Activated CD8-positive, alpha-beta T cell treated with anti-CD3 and anti-CD28 coated beads for 36 hours (primary cell): ENCODE data around the gene CDH13. TPM values are rescaled to one million over a fixed set of nuclear protein-coding genes. Genes with fewer than 3 reads are reported as not detected.

Experiments used
- ATAC-seq: fragments of 200-7000 bp; cut with Tn5 transposase; one replicate; pipeline ENCODE4 v1.10.0; 2021; ENCODE audit warnings: mild to moderate bottlenecking, moderate library complexity
- CTCF ChIA-PET: fragments of 350-600 bp; sonication (Branson Sonifier 250); formaldehyde crosslinking; loops from one replicate; lab custom pipeline; 2021; ENCODE audit warnings: antibody characterized with exemption; lab: Charles Lee
- POLR2A ChIA-PET: fragments of 350-600 bp; sonication (Branson Sonifier 250); formaldehyde crosslinking; loops from one replicate; lab custom pipeline; 2021; ENCODE audit warnings: antibody characterized with exemption; lab: Charles Lee
- DNase-seq: peaks from one replicate; pipeline ENCODE4 v3.0.0-alpha.2; 2020
- H3K27ac Mint-ChIP-seq: one replicate; pipeline ENCODE4 v1.8.0; 2021; ENCODE audit warnings: mild to moderate bottlenecking, mixed read lengths
- H3K27me3 Mint-ChIP-seq: one replicate; pipeline ENCODE4 v1.8.0; 2021; ENCODE audit warnings: mixed read lengths
- H3K36me3 Mint-ChIP-seq: one replicate; pipeline ENCODE4 v1.8.0; 2021; ENCODE audit warnings: low read depth, mixed read lengths
- H3K4me1 Mint-ChIP-seq: one replicate; pipeline ENCODE4 v1.8.0; 2021; ENCODE audit warnings: low read depth, mixed read lengths
- H3K4me3 Mint-ChIP-seq: one replicate; pipeline ENCODE4 v1.8.0; 2021; ENCODE audit warnings: mild to moderate bottlenecking, moderate library complexity, mixed read lengths
- H3K9me3 Mint-ChIP-seq: one replicate; pipeline ENCODE4 v1.8.0; 2021; ENCODE audit warnings: mixed read lengths
- intact Hi-C: fragments of 100-400 bp; cut with micrococcal nuclease; formaldehyde crosslinking; loops from one replicate; pipeline ENCODE4 v1.10.0; 2022
- total RNA-seq, 2 experiments: library from RNA; stranded (reverse); gene quantifications; one replicate each; pipeline ENCODE4 v1.2.3, GENCODE V29; 2021
- TF ChIP-seq, protein P1 (sequence below): fragments of 200-600 bp; IDR thresholded peaks from one replicate; pipeline ENCODE4 v1.8.0; 2022; ENCODE audit warnings: antibody characterized with exemption, mild to moderate bottlenecking

The CDH13 gene
- total RNA-seq, 2 experiments from 2014 or later, result not detected

DNA sequence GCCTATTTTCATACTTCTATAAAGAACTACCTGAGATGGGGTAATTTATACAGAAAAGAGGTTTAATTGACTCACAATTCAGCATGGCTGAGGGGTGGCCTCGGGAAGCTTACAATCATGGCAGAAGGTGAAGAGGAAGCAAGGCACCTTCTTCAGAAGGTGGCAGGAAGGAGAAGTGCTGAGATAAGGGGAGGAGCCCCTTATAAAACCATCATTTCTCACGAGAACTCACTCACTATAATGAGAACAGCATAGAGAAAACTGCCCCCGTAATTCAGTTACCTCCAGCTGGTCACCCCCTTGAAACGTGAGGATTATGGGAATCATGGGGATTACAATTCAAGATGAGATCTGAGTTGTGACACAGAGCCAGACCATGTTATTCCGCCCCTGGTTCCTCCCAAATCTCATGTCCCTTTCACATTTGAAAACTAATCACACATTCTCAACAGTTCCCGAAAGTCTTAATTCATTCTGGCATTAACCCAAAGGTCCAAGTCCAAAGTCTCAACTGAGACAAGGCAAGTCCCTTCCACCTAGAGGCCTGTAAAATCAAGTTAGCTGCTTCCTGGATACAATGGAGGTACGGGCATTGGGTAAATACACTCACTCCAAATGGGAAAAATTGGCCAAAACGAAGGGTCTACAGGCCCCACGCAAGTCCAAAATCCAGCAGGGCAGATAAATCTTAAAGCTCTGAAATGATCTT lies 237.7 kb downstream of the CDH13 start:
- Mint-ChIP-seq H3K4me3 (no peak overlapping the region), H3K9me3 (peaks cover 14% of the 10 kb centered on the region), H3K36me3 (no peaks in the 10 kb centered on the region), H3K27me3 (no peaks in the 10 kb centered on the region), H3K27ac (no peak overlapping the region), H3K4me1 (no peaks in the 10 kb centered on the region)
- DNase-seq (no peak), ATAC-seq (no peak)
- TF ChIP-seq, protein P1, sequence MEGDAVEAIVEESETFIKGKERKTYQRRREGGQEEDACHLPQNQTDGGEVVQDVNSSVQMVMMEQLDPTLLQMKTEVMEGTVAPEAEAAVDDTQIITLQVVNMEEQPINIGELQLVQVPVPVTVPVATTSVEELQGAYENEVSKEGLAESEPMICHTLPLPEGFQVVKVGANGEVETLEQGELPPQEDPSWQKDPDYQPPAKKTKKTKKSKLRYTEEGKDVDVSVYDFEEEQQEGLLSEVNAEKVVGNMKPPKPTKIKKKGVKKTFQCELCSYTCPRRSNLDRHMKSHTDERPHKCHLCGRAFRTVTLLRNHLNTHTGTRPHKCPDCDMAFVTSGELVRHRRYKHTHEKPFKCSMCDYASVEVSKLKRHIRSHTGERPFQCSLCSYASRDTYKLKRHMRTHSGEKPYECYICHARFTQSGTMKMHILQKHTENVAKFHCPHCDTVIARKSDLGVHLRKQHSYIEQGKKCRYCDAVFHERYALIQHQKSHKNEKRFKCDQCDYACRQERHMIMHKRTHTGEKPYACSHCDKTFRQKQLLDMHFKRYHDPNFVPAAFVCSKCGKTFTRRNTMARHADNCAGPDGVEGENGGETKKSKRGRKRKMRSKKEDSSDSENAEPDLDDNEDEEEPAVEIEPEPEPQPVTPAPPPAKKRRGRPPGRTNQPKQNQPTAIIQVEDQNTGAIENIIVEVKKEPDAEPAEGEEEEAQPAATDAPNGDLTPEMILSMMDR, result no peak
- CTCF ChIA-PET, result no interaction called here
- intact Hi-C loops, result no loop called here
- POLR2A ChIA-PET, result no interaction called here

DNA sequence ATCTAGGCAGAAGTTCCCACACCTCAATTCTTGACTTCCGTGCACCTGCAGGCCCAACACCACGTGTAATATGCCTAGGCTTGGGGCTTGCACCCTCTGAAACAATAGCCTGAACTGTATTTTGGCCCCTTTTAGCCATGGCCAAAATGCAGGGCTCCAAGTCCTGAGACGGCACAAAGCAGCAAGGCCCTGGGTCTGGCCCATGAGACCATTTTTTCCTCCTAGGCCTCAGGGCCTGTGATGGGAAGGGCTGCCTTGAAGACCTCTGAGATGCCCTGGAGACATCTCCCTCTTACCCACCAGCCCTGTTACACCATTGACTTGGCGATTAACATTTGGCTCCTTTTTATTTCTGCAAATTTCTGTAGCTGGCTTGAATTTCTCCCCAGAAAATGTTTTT lies 238.6 kb downstream of the CDH13 start:
- CTCF ChIA-PET, result no interaction called here
- ATAC-seq, result no peak
- intact Hi-C loops, result no loop called here
- no peak overlapping the region for H3K4me3 Mint-ChIP-seq
- POLR2A ChIA-PET, result no interaction called here
- no peaks in the 10 kb centered on the region for H3K4me1 Mint-ChIP-seq
- peaks cover 2% of the 10 kb centered on the region for H3K27me3 Mint-ChIP-seq
- no peak for DNase-seq
- H3K36me3 Mint-ChIP-seq, result no peaks in the 10 kb centered on the region
- TF ChIP-seq, protein P1, result no peak
- H3K27ac Mint-ChIP-seq, result no peak overlapping the region
- H3K9me3 Mint-ChIP-seq, result peaks cover 14% of the 10 kb centered on the region

DNA sequence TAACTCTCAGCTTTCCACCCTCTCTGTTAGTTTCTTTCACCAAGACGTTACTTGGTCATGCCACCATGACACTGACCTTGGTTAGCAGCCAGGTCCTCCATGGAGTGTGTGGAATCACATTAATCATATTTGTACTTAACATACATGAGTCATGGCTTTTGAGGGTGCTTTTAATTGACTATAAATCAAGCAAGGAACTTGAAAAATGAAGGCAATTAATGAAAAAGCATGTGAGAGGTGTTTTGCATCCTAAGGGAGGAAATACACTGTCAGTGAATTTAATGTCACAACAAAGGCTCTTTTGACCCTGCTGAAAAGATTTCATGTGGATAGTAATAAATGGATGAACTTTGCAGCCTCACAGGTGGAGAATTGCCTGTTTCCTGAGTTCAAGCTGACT lies 240.7 kb downstream of the CDH13 start:
- POLR2A ChIA-PET, result no interaction called here
- Mint-ChIP-seq H3K4me1 (no peaks in the 10 kb centered on the region), H3K27ac (no peak overlapping the region), H3K4me3 (no peak overlapping the region), H3K36me3 (no peaks in the 10 kb centered on the region), H3K9me3 (peaks cover 19% of the 10 kb centered on the region), H3K27me3 (peaks cover 4% of the 10 kb centered on the region)
- ATAC-seq, result no peak
- no peak for DNase-seq
- intact Hi-C loops, result no loop called here
- CTCF ChIA-PET, result interaction anchor here (0.9 kb wide), 1 partner anchor 332 kb away, joined by 3 read pairs; no protein-coding TSS in a partner anchor
- TF ChIP-seq, protein P1, result no peak

DNA sequence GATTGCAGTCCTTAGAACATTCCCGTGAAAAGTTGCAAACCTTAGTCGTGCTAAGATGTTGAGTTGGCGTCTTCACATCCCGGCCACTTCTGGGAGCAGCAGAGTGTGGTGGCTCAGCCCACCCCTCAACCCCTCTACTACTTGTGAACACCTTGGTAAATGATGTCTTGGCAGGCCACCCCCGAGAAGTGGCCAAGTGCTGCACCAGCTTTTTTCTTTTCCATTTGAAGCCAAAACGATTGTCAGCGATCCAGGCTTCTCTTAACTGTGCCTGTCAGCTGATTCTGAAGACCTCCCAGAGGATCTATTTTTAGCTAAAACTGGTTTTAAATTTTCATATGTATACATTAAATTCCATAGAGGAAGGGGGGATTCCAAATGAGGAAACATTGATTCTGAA lies 247.5 kb downstream of the CDH13 start:
- ChIA-PET CTCF (no interaction called here), POLR2A (no interaction called here)
- intact Hi-C loops, result no loop called here
- Mint-ChIP-seq H3K9me3 (peaks cover 5% of the 10 kb centered on the region), H3K27me3 (peaks cover 4% of the 10 kb centered on the region), H3K4me3 (no peak overlapping the region), H3K36me3 (no peaks in the 10 kb centered on the region), H3K27ac (no peak overlapping the region), H3K4me1 (no peaks in the 10 kb centered on the region)
- DNase-seq (no peak), ATAC-seq (no peak)
- TF ChIP-seq, protein P1, result no peak

DNA sequence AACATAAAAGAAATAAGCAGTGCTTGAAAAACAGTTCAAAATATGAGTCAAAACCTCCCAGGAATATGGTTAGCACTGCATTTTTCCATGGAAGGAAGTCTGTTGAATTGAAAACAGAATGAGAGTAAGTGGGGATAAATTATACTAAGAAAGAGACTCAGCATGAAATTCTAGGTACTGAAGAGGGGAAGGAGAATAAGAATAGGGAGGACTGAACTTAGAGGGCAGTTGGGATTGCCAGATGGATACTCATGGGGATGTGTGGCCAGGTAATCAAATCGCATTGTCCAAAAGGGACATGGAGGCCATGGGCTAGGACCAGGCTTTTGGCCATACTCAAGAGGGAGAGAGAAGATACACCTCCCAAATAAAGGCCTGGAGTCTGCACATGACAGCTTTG lies 247.9 kb downstream of the CDH13 start:
- ATAC-seq (no peak), DNase-seq (no peak)
- Mint-ChIP-seq H3K27ac (no peak overlapping the region), H3K9me3 (peaks cover 5% of the 10 kb centered on the region), H3K27me3 (peaks cover 3% of the 10 kb centered on the region), H3K4me1 (no peaks in the 10 kb centered on the region), H3K36me3 (no peaks in the 10 kb centered on the region), H3K4me3 (no peak overlapping the region)
- ChIA-PET CTCF (no interaction called here), POLR2A (no interaction called here)
- TF ChIP-seq, protein P1, result no peak
- intact Hi-C loops, result no loop called here
